ENCODE measurements around the gene FAM3D. TPM values are rescaled to one million over a fixed set of nuclear protein-coding genes. Genes with fewer than 3 reads are reported as not detected.

The FAM3D gene
- total RNA-seq, 2 donors from 2014 or later = 4.7 to 11.6 TPM

- peaks cover 22% of the 10 kb centered on the region for H3K4me1 ChIP-seq (replicated peaks)
- WGBS = 77% methylated on average over 5 of the region's 5 CpGs
- no peaks in the 10 kb centered on the region for H3K9me3 ChIP-seq
- no peaks in the 10 kb centered on the region for H3K27me3 ChIP-seq (replicated peaks; ENCODE audit: insufficient read depth)
- H3K36me3 ChIP-seq = no peaks in the 10 kb centered on the region
- no peak overlapping the region for H3K27ac ChIP-seq
- no peak for DNase-seq (ENCODE audit: low spot score)
- TF ChIP-seq POLR2AphosphoS5 (IDR thresholded peaks at IDR 0.05) = no peak
- TF ChIP-seq CTCF (IDR thresholded peaks at IDR 0.05) = no peak
- TF ChIP-seq POLR2A (IDR thresholded peaks at IDR 0.05) = no peak
- intact Hi-C loops (cut with DNase I) = loop anchor here (5.0 kb wide), 1 partner anchor 138 kb away; the partner anchor contains the start of gene KCTD6
- H3K4me3 ChIP-seq = no peak overlapping the region
Observed at GRCh38 chr3:58630710-58631092, 35.9 kb downstream of the FAM3D start.

GRCh38 chr3:58630076-58630709 lies 36.4 kb downstream of the FAM3D start:
- no peaks in the 10 kb centered on the region for H3K36me3 ChIP-seq
- no peaks in the 10 kb centered on the region for H3K9me3 ChIP-seq
- intact Hi-C loops (cut with DNase I) = loop anchor here (5.0 kb wide), 1 partner anchor 138 kb away; the partner anchor contains the start of gene KCTD6
- 13% methylated on average over 9 of the region's 9 CpGs for WGBS
- peak overlapping the region; percentile 50 to 71 for H3K27ac ChIP-seq
- no peak overlapping the region for H3K4me3 ChIP-seq
- TF ChIP-seq POLR2AphosphoS5 (IDR thresholded peaks at IDR 0.05) = peak; percentile 59
- peak; percentile 91 to 98 (median 96) for TF ChIP-seq CTCF (IDR thresholded peaks at IDR 0.05)
- TF ChIP-seq POLR2A (IDR thresholded peaks at IDR 0.05) = no peak
- peaks cover 22% of the 10 kb centered on the region for H3K4me1 ChIP-seq (replicated peaks)
- peak; percentile 63 for DNase-seq (ENCODE audit: low spot score)
- no peaks in the 10 kb centered on the region for H3K27me3 ChIP-seq (replicated peaks; ENCODE audit: insufficient read depth)

GRCh38 chr3:58629629-58630028 lies 36.9 kb downstream of the FAM3D start:
- Histone ChIP-seq H3K36me3 (no peaks in the 10 kb centered on the region), H3K4me3 (no peak overlapping the region), H3K9me3 (no peaks in the 10 kb centered on the region), H3K27ac (peak overlapping the region; percentile 50 to 71), H3K4me1 (replicated peaks) (peaks cover 22% of the 10 kb centered on the region), H3K27me3 (replicated peaks; ENCODE audit: insufficient read depth) (no peaks in the 10 kb centered on the region)
- 88% methylated on average over 2 of the region's 2 CpGs for WGBS
- DNase-seq (ENCODE audit: low spot score) = no peak
- no peak for TF ChIP-seq POLR2A (IDR thresholded peaks at IDR 0.05)
- TF ChIP-seq CTCF (IDR thresholded peaks at IDR 0.05) = no peak
- TF ChIP-seq POLR2AphosphoS5 (IDR thresholded peaks at IDR 0.05) = no peak
- intact Hi-C loops (cut with DNase I) = loop anchor here (2.0 to 10.0 kb wide), 4 partner anchors 53 to 195 kb away; partner anchors contain the start of genes FAM107A, KCTD6 and PDHB

GRCh38 chr3:58628823-58629562 lies 37.6 kb downstream of the FAM3D start:
- peak; percentile 39 for DNase-seq (ENCODE audit: low spot score)
- intact Hi-C loops (cut with DNase I) = loop anchor here (2.0 to 10.0 kb wide), 3 partner anchors 52 to 194 kb away; partner anchors contain the start of genes FAM107A and PDHB
- Histone ChIP-seq H3K9me3 (no peaks in the 10 kb centered on the region), H3K4me1 (replicated peaks) (peaks cover 22% of the 10 kb centered on the region), H3K27ac (peak overlapping the region; percentile 50 to 71), H3K4me3 (no peak overlapping the region), H3K27me3 (replicated peaks; ENCODE audit: insufficient read depth) (no peaks in the 10 kb centered on the region), H3K36me3 (no peaks in the 10 kb centered on the region)
- 20% methylated on average over 13 of the region's 13 CpGs for WGBS
- TF ChIP-seq POLR2AphosphoS5 (IDR thresholded peaks at IDR 0.05) = peak; percentile 75
- no peak for TF ChIP-seq POLR2A (IDR thresholded peaks at IDR 0.05)
- TF ChIP-seq CTCF (IDR thresholded peaks at IDR 0.05) = no peak
